GM18858 (cell line): Measurements from ENCODE around the gene PTPN1.
"Not testable (repeated sequence)": the region's sequence is repeated elsewhere in the genome, so short reads cannot be mapped to it uniquely, and the experiment has no call there.

Source experiments
- ATAC-seq: cut with Tn5 transposase; IDR thresholded peaks from one replicate; pipeline ENCODE4 v1.9.1; 2021; ENCODE audit not compliant: unreplicated experiment

Gene PTPN1

DNA sequence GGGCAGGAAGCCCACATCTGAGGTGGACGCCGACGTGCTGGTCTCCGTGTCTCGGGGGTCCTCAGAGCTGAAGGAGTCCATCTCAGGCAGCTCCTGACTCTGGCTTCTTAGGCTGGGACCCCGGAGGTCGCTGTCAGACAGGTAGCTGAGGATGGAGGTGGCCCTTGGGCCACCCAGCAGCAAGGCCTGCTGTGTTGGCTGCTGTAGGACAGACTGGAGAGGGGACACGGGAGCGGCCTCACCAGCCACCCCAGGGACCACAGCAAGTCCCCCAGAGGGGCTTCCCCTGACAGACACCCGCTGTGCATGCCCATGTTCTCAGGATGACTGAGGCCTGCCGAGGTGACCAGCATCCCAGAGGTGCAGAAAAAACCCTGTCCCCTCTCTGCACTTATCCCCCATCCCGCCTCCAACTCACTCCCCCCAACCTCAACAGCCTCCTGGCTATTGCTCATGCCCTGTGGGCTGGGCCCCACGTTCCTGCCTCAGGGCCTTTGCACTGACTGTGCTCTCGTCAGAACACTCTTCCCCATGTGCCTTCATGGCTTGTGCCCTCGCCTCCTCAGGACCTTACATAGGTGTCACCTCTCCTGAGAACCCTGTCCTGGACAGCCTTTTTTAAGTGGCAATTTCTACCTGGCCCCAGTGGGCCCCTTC, 92.4 kb downstream of the PTPN1 start:
- ATAC-seq, result no peak

DNA sequence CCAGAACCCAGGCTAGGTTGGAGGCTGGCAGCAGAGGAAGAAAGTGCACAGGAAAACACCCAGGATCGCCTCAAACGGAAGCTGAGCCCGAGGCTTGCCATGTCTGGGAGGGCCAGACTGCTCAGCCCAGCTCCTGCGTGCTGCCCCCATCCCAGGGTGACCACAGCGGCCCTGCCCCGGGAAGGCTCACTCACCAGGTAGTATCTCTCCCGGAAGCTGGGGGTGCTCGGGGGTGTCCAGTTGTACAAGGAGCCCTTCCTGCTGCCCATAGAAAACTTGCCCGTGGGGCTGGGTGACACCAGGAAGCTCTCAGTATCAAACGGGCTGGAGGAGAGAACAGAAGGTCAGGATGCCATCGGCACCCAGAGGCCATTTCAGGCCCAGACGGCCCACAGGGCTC, 94.3 kb downstream of the PTPN1 start:
- no peak for ATAC-seq

DNA sequence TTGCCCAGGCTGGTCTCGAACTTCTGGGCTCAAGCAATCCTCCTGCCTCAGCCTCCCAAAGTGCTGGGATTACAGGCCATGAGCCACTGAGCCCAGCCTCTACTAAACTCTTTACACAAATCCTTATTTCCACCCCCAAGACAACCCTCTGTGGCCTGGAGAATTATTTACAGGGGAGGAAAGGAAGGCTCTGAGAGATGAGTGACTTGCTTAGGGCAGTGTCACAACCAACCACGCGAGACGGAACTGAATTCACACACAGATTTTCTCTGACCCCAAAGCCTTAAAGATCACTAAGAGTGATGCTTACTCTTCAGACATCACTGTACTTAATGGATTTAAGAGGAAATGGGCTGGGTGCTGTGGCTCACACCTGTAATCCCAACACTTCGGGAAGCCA, 95.0 kb downstream of the PTPN1 start:
- ATAC-seq, result no peak

DNA sequence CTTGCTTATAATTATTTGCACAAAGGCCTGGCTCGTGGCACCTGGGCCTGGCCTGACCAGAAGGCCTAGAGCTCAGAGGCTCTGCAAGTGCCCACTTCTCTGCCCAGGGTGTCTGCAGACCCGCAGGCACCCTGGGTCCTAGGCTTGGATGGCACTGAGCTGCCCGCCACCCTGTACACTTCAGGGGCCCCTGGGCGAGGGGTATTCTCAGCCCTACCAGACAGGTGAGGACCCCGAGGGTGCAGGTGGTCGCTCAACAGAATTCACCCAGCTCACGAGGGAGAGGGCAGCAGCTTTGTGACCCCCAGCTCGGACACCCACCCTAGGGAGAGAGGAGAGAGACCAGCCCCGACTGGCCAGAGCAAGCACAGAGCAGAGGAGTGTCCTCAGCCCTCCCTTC, 97.3 kb downstream of the PTPN1 start:
- no peak for ATAC-seq

DNA sequence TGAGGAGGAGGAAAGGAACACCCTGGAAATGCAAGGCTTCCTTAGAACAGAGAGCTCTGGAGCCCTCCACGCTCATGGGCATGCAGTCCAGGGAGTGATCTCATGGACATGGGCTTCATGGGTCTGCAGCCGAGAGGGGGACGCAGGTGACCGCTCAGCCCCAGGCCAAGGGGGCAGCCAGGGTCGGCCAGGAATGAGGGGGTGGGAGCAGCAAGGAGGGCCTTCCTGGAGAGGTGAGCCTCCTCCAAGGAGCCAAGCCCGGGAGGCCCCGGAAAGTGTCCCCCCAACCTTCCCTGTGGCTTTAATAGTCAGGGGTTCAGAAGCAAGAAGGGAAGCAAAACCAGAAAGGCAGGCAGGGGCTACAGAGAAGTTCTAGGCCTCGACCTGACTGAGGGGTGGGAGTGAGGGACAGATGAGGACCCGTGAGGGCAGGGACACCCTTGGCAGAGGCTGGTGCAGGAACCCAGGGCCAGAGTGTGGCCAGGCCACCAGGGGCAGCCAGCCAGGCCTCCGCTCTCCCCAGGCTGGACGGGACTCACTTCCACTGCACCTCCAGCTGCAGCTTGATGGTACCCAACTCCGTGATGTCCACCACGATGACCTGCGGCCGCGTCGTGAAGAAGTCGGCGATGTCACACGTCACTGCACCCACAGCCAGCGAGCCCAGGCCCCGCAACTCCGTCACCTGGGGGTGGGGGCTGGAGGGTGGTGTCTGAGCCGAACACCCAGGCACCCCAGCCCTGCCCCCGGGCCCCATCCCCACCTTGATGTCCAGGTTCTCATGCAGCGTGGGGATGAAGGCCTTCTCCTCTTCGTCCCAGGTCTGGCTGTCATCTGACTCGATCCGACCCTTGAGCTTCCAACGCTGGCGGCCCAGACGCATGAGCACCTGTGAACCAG, 97.9 kb downstream of the PTPN1 start:
- ATAC-seq, result no peak

DNA sequence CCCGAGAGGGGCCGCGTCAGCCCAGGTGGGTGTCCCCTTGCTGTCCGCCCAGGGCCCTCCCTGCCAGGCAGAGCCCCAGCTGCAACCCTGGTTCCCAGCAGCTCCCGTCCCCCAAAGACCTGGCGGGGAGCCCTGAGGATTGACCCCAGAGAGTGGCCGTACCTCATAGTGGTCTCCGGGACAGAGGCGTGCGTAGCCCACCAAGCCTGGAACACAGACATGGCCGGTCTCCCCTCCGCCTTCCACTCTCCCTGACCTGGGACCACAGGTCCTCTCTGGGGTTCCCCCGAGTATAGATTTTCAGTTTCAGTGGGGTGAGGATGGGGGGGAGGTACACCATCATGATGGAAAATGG, 98.5 kb downstream of the PTPN1 start:
- no peak for ATAC-seq

DNA sequence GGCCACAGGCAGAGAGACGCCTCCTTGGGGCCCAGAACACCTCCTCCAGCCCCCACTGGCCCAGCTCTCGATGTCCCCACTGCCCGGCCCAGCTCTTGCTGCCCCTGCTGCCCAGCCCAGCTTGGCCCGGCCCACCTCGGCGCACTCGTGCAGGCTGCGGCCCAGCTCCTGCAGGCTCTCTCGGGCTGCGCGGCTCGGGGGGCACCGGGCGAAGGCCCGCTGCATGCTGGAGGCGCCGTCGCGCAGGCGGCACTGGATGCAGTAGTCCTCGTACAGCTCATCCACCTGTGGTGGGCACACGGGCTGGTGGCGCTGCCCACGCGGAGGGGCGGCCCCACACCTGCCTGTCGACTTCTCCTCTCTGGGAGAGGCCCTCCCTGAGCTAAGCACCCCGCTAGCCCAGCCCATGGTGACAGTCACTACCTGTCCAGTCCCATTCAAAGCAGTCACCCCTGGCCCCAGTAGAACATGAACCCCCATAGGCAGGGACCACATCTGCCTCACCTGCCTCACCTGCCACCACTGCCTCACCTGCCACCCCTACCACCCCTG, 99.3 kb downstream of the PTPN1 start:
- ATAC-seq, result no peak

DNA sequence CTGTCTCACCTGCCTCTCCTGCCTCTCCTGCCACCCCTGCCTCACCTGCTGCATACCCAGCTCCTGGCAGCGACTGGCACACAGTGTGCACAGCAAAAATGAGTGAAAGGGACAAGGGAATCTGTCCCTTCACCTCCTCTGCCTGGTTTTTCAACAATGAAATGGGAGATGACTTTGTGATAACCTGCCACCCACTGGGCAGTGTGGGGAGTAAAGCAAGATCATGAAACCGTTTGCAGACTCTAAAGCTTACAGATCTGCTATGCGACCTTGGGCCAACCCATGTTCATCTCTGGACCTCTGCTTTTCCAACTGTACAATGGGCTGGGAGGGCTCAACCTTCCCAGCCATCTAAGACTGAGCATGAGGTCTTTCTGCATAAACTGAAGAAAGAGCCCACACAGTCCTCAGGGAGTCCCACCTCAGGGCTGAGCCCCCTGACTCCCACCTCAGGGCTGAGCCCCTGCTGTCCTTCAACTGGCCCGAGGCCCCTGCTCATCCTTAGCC, 100.1 kb downstream of the PTPN1 start:
- no peak for ATAC-seq

DNA sequence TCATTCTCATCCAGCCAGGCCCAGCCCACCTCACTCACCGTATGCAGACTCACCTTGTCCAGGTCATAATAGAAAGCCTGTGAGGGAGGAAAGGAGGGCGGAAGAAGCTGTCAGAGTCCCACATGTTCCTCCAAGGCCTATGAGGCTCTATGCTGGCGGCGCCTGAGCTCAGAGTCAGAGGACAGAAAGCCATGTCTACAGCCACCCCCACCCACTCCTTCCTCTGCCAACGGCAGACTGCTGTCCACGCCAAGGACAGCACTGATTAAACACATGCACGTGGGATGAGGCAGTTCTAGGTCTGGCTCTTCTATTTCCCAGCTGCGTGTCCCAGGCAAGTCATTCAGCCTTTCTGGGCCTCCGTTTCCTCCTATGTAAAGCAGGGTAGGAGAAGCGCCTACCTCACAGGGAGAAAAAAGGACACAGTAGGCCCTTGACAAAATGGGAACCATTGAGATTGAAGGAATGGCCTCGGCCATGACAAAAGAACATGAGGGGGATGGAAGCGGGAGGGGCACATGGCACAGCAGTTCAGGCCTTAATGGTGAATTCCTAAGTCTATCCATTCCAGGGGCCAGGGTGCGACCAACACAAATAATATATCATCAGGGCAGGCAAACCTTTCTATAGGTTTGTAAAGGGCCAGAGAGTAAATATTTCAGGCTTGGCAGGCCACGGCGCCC, 101.1 kb downstream of the PTPN1 start:
- no peak for ATAC-seq

DNA sequence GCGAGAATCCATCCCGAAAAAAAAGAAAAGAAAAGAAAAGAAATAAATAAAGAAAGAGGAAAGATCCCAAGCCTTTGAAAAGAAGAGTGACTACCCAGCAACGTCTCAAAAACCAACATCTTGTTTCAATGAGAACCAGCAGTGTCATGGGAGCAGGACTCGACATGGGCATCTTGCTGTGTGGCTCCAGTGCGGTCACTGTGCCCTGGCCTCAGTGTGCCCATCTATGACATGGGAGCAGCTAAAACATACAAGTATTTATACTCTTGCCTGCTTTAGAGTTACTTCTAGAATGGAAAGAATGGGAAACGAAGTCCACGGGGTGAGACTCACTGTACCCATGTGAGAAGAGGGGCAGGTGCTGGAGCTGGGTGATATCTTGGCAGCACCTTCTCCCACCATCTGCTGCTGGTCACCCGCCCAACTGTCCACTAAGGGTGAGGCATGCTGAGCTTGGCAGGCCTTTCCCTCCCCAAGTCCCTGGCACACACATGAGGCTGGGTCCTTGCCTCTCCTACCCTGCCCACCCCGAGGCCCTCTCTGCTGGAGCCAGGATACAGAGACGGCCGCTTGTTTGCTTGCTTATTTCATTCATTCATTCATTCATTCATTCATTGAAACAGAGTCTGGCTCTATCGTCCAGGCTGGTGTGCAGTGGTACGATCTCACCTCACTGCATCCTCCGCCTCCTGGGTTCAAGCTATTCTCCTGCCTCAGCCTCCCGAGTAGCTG, 103.4 kb downstream of the PTPN1 start:
- no peak for ATAC-seq

DNA sequence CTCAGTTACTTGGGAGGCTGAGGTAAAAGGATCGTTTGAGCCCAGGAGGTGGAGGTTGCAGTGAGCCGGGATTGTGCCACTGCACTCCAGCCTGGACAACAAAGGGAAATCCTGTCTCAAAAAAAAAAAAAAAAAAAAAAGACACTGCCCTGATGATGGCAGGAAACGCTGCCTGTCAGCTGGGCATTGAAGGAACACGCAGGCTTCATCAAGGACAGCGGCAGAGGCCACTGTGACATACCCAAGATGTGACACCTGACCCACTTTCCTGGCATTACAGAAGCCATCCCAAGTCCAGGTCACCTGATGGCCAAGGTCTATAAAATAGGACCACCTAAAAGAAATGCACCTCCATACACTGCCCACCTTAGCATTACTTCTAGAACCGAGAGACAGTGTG, 105.2 kb downstream of the PTPN1 start:
- no peak for ATAC-seq

DNA sequence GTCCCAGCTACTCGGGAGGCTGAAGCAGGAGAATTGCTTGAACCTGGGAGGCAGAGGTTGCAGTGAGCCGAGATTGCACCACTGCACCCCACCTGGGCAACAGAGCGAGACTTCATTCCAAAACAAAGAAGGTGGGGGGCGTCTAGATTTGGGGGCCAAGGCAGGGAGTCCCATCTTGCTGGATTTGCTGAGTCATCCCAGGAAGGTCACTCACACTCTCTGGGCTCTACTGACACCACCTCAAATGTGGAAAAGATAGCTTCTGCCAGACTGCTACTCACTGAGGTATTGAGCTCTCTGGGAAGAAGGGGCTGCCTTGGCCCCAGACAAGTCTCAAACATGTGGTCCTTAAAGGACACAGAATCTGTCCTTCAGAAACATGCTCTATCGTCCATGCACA, 106.8 kb downstream of the PTPN1 start:
- no peak for ATAC-seq

DNA sequence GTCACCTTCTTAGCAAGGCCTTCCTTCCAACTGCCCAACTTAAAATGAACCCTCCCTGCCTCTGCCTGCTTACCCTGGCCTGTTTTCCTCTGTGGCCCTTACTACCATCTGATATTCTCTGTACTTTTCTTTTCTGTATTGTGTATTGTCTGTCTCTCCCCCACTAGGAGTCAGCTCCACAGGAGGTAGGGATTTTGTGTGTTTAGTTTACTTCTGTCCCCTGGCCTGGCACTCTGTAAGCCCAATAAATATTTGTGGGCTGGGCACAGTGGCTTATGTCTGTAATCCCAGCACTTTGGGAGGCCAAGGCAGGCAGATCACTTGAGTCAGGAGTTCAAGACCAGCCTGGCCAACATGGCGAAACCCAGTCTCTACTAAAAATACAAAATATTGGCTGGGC, 108.4 kb downstream of the PTPN1 start:
- no peak for ATAC-seq

DNA sequence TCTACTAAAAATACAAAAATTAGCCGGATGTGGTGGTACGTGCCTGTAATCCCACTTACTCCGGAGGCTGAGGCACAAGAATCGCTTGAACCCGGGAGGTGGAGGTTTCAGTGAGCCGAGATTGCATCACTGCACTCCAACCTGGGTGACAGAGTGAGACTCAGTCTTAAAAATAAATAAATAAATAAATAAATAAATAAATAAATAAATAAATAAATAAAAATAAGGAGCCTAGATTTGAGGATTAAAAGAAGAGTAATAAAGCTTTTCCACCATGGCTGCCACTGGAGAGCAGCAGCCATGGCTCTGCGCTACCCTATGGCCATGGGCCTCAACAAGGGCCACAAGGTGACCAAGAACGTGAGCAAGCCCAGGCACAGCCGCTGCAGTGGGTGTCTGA, 110.3 kb downstream of the PTPN1 start:
- not testable (repeated sequence) for ATAC-seq

DNA sequence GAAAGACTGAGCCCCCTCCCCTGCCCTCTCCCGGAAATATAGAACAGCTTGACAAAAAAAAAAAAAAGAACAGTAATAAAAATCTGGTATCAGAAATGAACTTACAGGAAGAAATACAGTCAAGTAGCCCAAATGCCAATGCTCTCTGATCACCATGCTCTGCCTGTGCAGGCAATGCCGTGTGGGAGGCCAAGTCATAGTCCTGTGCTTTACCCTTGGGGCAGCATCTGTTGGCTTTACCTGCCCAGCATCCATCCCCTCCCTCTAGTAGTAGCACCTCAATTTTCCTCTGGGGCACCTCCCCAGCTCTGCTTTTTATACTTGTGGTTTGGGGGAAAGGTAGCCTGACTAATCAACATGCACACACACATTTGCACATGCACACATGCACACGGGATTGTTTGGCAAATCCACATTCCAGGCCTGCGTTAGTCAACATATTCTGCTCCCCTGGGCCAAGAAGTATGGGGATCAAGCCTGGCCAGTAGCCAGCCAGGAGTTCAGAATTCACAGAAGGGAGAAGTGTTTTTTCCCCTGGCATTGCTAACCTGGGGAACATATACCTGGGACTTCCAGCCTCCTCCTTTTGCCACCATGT, 111.0 kb downstream of the PTPN1 start:
- no peak for ATAC-seq

DNA sequence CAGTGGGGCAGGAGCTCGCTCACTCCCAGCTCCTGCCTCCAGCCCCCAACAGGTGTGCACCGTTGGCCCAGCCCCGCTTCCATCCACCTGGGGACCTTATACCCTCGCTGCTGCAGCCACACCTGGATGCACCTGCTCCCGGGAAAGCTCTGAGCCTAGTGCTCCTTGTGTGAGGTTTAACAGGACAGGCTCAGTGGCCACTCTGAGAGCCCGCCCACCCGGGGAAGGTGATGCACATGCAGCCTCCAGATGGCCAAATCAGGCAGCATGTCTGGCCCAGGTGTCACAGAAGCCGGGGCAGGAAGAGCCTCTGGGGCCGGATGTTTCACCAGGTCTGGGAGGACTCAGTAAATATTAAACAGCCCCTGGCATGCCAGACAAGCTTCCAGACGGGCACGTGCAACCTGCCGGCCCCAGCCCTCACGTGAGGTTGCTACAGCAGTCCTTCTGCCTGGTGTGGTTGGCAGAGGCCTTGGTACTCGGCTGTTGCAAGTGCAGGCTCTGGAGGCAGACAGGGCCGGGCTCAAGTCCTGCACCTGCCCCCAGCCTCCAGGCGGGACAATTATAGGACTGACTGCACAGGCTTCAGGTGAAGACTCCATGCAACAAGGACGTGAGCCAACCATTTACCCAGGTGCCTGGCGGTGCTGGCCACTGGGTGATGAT, 114.3 kb downstream of the PTPN1 start:
- ATAC-seq, result no peak

DNA sequence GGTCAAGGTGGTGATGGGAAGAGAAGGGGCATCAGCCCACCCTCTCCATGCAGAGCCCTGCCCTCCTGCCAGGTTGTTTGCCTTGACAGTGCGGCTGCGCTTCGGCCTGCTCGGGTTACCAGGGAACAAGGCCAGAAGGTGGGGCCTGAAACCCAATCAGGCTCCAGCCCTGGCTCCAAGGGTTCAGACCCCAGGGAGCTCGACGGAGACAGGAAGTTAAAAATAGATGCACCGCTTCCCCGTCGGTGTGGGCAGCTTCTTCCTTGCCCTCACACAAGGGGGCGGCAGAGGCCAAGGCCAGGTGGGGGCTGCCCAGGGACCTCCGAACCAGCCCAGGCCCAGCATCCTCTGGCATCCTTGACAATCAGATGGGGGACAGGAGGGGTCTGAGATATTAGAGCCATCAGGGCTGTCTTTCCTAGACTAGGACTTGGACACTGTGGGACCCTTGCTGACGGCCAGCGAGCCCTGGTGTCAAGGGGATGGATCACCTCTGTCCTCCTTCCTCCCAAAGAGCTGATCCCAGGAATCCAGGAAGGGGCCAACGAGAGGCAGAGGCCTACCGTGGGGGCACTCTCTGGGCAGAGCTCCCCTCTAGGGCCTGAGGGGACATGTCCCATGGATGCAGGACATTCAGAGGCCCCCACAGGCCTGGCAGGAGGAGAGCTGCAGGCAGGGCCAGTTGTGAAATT, 115.9 kb downstream of the PTPN1 start:
- ATAC-seq, result no peak

DNA sequence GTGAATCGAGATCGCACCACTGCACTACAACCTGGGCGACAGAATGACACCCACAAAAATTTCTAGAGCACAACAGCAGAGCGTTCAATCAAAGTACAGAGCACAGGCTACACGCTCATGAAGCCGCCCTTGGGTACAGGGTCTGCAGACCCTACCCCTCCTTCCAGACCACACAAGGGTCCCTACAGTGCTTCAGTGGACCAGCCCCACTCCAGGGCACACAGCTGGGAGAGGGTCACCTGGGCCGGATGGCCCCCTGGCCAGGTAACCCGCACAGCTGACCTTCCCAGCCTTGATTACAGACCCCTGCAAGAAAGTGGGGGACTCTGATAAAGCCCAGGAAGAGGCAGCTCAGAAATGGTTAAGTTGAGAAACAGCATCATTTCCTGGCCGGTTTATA, 117.6 kb downstream of the PTPN1 start:
- ATAC-seq, result no peak

DNA sequence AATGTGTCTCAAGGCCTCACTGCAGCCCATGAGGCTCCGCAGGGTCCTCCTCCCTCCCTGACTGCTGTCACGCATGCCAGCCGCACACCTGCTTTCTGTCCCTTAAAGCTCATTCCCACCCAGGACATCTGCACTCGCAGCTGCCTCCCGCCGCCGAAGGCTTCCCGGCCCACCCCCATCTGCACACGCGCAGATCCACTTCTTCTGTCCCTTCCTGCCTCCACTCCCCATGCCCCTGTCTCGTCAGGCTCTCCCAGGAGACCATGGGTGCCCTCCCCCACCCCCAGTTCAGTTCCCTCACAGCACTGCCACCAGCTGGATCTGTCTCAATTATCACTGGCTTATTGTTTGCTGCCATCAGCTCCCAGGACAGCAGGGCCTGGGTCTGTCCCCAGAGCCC, 118.1 kb downstream of the PTPN1 start:
- ATAC-seq, result no peak
